ENCODE measurements around the gene SPAG7.
A peak's percentile ranks its signal among the peaks of the same experiment; 100 is the strongest.
"Not testable (repeated sequence)": the region's sequence is repeated elsewhere in the genome, so short reads cannot be mapped to it uniquely, and the experiment has no call there.

SPAG7 gene

GRCh38 chr17:4940555-4941318 is 26.9 kb downstream of the SPAG7 start:
- in situ Hi-C loops (cut with MboI; ENCODE audit: low pct_unique_long_range_greater_than_20kb, low sequenced_read_pairs), result no loop called here
- no peak for DNase-seq

GRCh38 chr17:4939796-4940554 is 27.6 kb downstream of the SPAG7 start, which contains the start of the genes RNF167 and SLC25A11:
Gene RNF167, plus strand, starts transcription at chr17:4940268. Its CDS starts 642 bp downstream, at chr17:4940910.
Gene SLC25A11, minus strand, starts transcription at chr17:4940046. Its CDS starts 136 bp downstream, at chr17:4939910.
- in situ Hi-C loops (cut with MboI; ENCODE audit: low pct_unique_long_range_greater_than_20kb, low sequenced_read_pairs), result no loop called here
- DNase-seq, result peak; percentile 99

- in situ Hi-C loops (cut with MboI; ENCODE audit: low pct_unique_long_range_greater_than_20kb, low sequenced_read_pairs), result no loop called here
- DNase-seq, result no peak
Measured at GRCh38 chr17:4939546-4939795, 28.1 kb downstream of the SPAG7 start.

- in situ Hi-C loops (cut with MboI; ENCODE audit: low pct_unique_long_range_greater_than_20kb, low sequenced_read_pairs), result no loop called here
- no peak for DNase-seq
Measured at GRCh38 chr17:4938688-4939545, 28.7 kb downstream of the SPAG7 start.

- DNase-seq, result no peak
- in situ Hi-C loops (cut with MboI; ENCODE audit: low pct_unique_long_range_greater_than_20kb, low sequenced_read_pairs), result no loop called here
Measured at GRCh38 chr17:4938069-4938491, 29.5 kb downstream of the SPAG7 start.

- no peak for DNase-seq
- in situ Hi-C loops (cut with MboI; ENCODE audit: low pct_unique_long_range_greater_than_20kb, low sequenced_read_pairs), result no loop called here
Measured at GRCh38 chr17:4937553-4937952, 30.1 kb downstream of the SPAG7 start.

GRCh38 chr17:4936436-4936835 is 31.2 kb downstream of the SPAG7 start:
- DNase-seq, result no peak
- in situ Hi-C loops (cut with MboI; ENCODE audit: low pct_unique_long_range_greater_than_20kb, low sequenced_read_pairs), result no loop called here

GRCh38 chr17:4935650-4936049 is 32.0 kb downstream of the SPAG7 start:
- no peak for DNase-seq
- in situ Hi-C loops (cut with MboI; ENCODE audit: low pct_unique_long_range_greater_than_20kb, low sequenced_read_pairs), result no loop called here

- DNase-seq, result peak; percentile 89
- in situ Hi-C loops (cut with MboI; ENCODE audit: low pct_unique_long_range_greater_than_20kb, low sequenced_read_pairs), result no loop called here
Measured at GRCh38 chr17:4934173-4934979, 33.2 kb downstream of the SPAG7 start.

- in situ Hi-C loops (cut with MboI; ENCODE audit: low pct_unique_long_range_greater_than_20kb, low sequenced_read_pairs), result no loop called here
- DNase-seq, result no peak
Measured at GRCh38 chr17:4933646-4934045, 34.0 kb downstream of the SPAG7 start.

- in situ Hi-C loops (cut with MboI; ENCODE audit: low pct_unique_long_range_greater_than_20kb, low sequenced_read_pairs), result no loop called here
- DNase-seq, result no peak
Measured at GRCh38 chr17:4932756-4933155, 34.9 kb downstream of the SPAG7 start.

GRCh38 chr17:4931963-4932362 is 35.7 kb downstream of the SPAG7 start, which contains the start of gene GP1BA:
Gene GP1BA, plus strand, starts transcription at chr17:4932277. Its CDS starts 328 bp downstream, at chr17:4932605.
- in situ Hi-C loops (cut with MboI; ENCODE audit: low pct_unique_long_range_greater_than_20kb, low sequenced_read_pairs), result no loop called here
- DNase-seq, result no peak

GRCh38 chr17:4928881-4929280 is 38.7 kb downstream of the SPAG7 start:
- in situ Hi-C loops (cut with MboI; ENCODE audit: low pct_unique_long_range_greater_than_20kb, low sequenced_read_pairs), result no loop called here
- DNase-seq, result no peak

GRCh38 chr17:4926577-4927335 is 40.9 kb downstream of the SPAG7 start:
- in situ Hi-C loops (cut with MboI; ENCODE audit: low pct_unique_long_range_greater_than_20kb, low sequenced_read_pairs); DNase-seq: not testable (repeated sequence)

- in situ Hi-C loops (cut with MboI; ENCODE audit: low pct_unique_long_range_greater_than_20kb, low sequenced_read_pairs), result no loop called here
- no peak for DNase-seq
Measured at GRCh38 chr17:4921320-4921719, 46.3 kb downstream of the SPAG7 start.

GRCh38 chr17:4920351-4921048 is 47.1 kb downstream of the SPAG7 start:
- in situ Hi-C loops (cut with MboI; ENCODE audit: low pct_unique_long_range_greater_than_20kb, low sequenced_read_pairs), result no loop called here
- DNase-seq, result no peak

GRCh38 chr17:4919511-4920047 is 48.0 kb downstream of the SPAG7 start:
- DNase-seq, result no peak
- in situ Hi-C loops (cut with MboI; ENCODE audit: low pct_unique_long_range_greater_than_20kb, low sequenced_read_pairs), result no loop called here
